H9 (cell line): ENCODE data around the gene SEMA3F. TPM values are rescaled to one million over a fixed set of nuclear protein-coding genes. Genes with fewer than 3 reads are reported as not detected.

Experiments
- DNase-seq: peaks from one replicate; pipeline ENCODE4 v3.0.0-alpha.2; 2017
- H2AFZ ChIP-seq: one replicate; pipeline ENCODE4 v1.6.1; 2013; ENCODE audit warnings: mild to moderate bottlenecking, low read length, control low read depth, moderate library complexity
- H2AK5ac ChIP-seq: 2 replicates; pipeline ENCODE4 v1.6.1; 2013; ENCODE audit warnings: low read length, control low read depth, mixed read lengths; ENCODE audit not compliant: insufficient read length
- H2BK120ac ChIP-seq: one replicate; pipeline ENCODE4 v1.6.1; 2013; ENCODE audit warnings: low read depth, mild to moderate bottlenecking, low read length, control low read depth, inconsistent platforms; ENCODE audit not compliant: poor library complexity, severe bottlenecking
- H2BK12ac ChIP-seq: 2 replicates; pipeline ENCODE4 v1.6.1; 2013; ENCODE audit warnings: low read length, control low read depth, mixed read lengths, low read depth; ENCODE audit not compliant: insufficient read length
- H2BK15ac ChIP-seq: 2 replicates; pipeline ENCODE4 v1.6.1; 2013; ENCODE audit warnings: low read depth, low read length, control low read depth
- H2BK20ac ChIP-seq: one replicate; pipeline ENCODE4 v1.6.1; 2013; ENCODE audit warnings: low read depth, mild to moderate bottlenecking, low read length, control low read depth, inconsistent platforms; ENCODE audit not compliant: poor library complexity, severe bottlenecking
- H2BK5ac ChIP-seq: 2 replicates; pipeline ENCODE4 v1.6.1; 2013; ENCODE audit warnings: low read length, control low read depth, mixed read lengths; ENCODE audit not compliant: insufficient read length
- H3K14ac ChIP-seq: 2 replicates; pipeline ENCODE4 v1.6.1; 2013; ENCODE audit warnings: low read length, control low read depth; ENCODE audit not compliant: insufficient read depth
- H3K18ac ChIP-seq: 2 replicates; pipeline ENCODE4 v1.6.1; 2013; ENCODE audit warnings: low read depth, mild to moderate bottlenecking, mixed read lengths, low read length, control low read depth; ENCODE audit not compliant: insufficient read length
- H3K23ac ChIP-seq: 2 replicates; pipeline ENCODE4 v1.6.1; 2013; ENCODE audit warnings: low read length, control low read depth, mixed read lengths, low read depth; ENCODE audit not compliant: insufficient read length
- H3K23me2 ChIP-seq: 2 replicates; pipeline ENCODE4 v1.6.1; 2013; ENCODE audit warnings: low read depth, mild to moderate bottlenecking, mixed read lengths, low read length, control low read depth; ENCODE audit not compliant: insufficient read length, poor library complexity, severe bottlenecking
- H3K27ac ChIP-seq: 2 replicates; pipeline ENCODE4 v1.5.1; 2013; ENCODE audit warnings: low read length, control low read depth, mixed read lengths, low read depth; ENCODE audit not compliant: insufficient read length
- H3K27me3 ChIP-seq: 2 replicates; pipeline ENCODE4 v1.6.1; 2013; ENCODE audit warnings: low read length, control low read depth, inconsistent platforms; ENCODE audit not compliant: insufficient read depth
- H3K4ac ChIP-seq: 2 replicates; pipeline ENCODE4 v1.6.1; 2013; ENCODE audit warnings: low read depth, mild to moderate bottlenecking, control low read depth, inconsistent platforms, low read length, moderate library complexity
- H3K4me1 ChIP-seq: 2 replicates; pipeline ENCODE4 v1.6.1; 2013; ENCODE audit warnings: low read length, control low read depth, inconsistent platforms; ENCODE audit not compliant: insufficient read depth
- H3K4me2 ChIP-seq: 2 replicates; pipeline ENCODE4 v1.6.1; 2013; ENCODE audit warnings: low read length, control low read depth, mixed read lengths; ENCODE audit not compliant: insufficient read length, insufficient read depth
- H3K56ac ChIP-seq: 2 replicates; pipeline ENCODE4 v1.6.1; 2013; ENCODE audit warnings: low read depth, mild to moderate bottlenecking, mixed read lengths, low read length, control low read depth; ENCODE audit not compliant: insufficient read length
- H3K79me1 ChIP-seq: 2 replicates; pipeline ENCODE4 v1.6.1; 2013; ENCODE audit warnings: low read depth, mild to moderate bottlenecking, moderate library complexity, low read length, control low read depth, inconsistent platforms; ENCODE audit not compliant: insufficient read depth, poor library complexity, severe bottlenecking
- H3K79me2 ChIP-seq: 2 replicates; pipeline ENCODE4 v1.6.1; 2013; ENCODE audit warnings: low read length, control low read depth, inconsistent platforms; ENCODE audit not compliant: insufficient read depth
- H3K9ac ChIP-seq: 2 replicates; pipeline ENCODE4 v1.6.1; 2013; ENCODE audit warnings: low read length, control low read depth, mixed read lengths; ENCODE audit not compliant: insufficient read length; ENCODE audit errors: extremely low read depth
- H3K9me3 ChIP-seq: one replicate; pipeline ENCODE4 v1.6.1; 2013; ENCODE audit warnings: low read depth, low read length, inconsistent platforms; ENCODE audit not compliant: control insufficient read depth
- H3T11ph ChIP-seq: one replicate; pipeline ENCODE4 v1.6.1; 2013; ENCODE audit warnings: mild to moderate bottlenecking, low read length, control low read depth, inconsistent platforms
- H4K20me1 ChIP-seq: one replicate; pipeline ENCODE4 v1.6.1; 2013; ENCODE audit not compliant: control insufficient read depth, insufficient read length, insufficient read depth
- H4K5ac ChIP-seq: 2 replicates; pipeline ENCODE4 v1.6.1; 2013; ENCODE audit warnings: low read depth, mild to moderate bottlenecking, mixed read lengths, low read length, control low read depth; ENCODE audit not compliant: insufficient read length
- H4K8ac ChIP-seq: replicated peaks from 2 replicates; pipeline ENCODE4 v1.6.1; 2013; ENCODE audit warnings: low read length, control low read depth, mixed read lengths, low read depth; ENCODE audit not compliant: insufficient read length
- H4K91ac ChIP-seq: 2 replicates; pipeline ENCODE4 v1.6.1; 2013; ENCODE audit warnings: low read depth, mild to moderate bottlenecking, moderate library complexity, mixed read lengths, low read length, control low read depth; ENCODE audit not compliant: insufficient read length
- H3K27ac Mint-ChIP-seq, 3 experiments: 2 replicates in 2 of 3; 3 replicates in 1 of 3; pipeline ENCODE4 v1.8.0; 2020 to 2021; ENCODE audit warnings: mixed read lengths in 3 of 3, mild to moderate bottlenecking in 1 of 3, moderate library complexity in 1 of 3
- H3K27me3 Mint-ChIP-seq: 2 replicates; pipeline ENCODE4 v1.8.0; 2021; ENCODE audit warnings: low read depth, mild to moderate bottlenecking, moderate library complexity, mixed read lengths
- H3K36me3 Mint-ChIP-seq, 3 experiments: 2 replicates in 2 of 3; 3 replicates in 1 of 3; pipeline ENCODE4 v1.8.0; 2020 to 2021; ENCODE audit warnings: low read depth in 3 of 3, mixed read lengths in 3 of 3; ENCODE audit not compliant: insufficient read depth in 1 of 3
- H3K4me1 Mint-ChIP-seq, 2 experiments: 2 replicates each; pipeline ENCODE4 v1.8.0; 2020; ENCODE audit warnings: mixed read lengths in 2 of 2
- H3K4me3 Mint-ChIP-seq, 2 experiments: 2 replicates in 1 of 2; 3 replicates in 1 of 2; pipeline ENCODE4 v1.8.0; 2020 to 2021; ENCODE audit warnings: mild to moderate bottlenecking in 2 of 2, mixed read lengths in 2 of 2, moderate library complexity in 1 of 2
- H3K9me3 Mint-ChIP-seq, 2 experiments: 2 replicates in 1 of 2; 3 replicates in 1 of 2; pipeline ENCODE4 v1.8.0; 2020; ENCODE audit warnings: mild to moderate bottlenecking in 2 of 2, mixed read lengths in 2 of 2, moderate library complexity in 1 of 2
- WGBS: extraction: QIAGEN DNeasy Blood & Tissue Kit; methylation state at CpG from one replicate; pipeline ENCODE4 v1.1.7; 2013; ENCODE audit warnings: missing lambda C conversion rate, low lambda C conversion rate, mixed read lengths; ENCODE audit not compliant: insufficient read length; ENCODE audit errors: extremely low coverage; 5-methylcytosine and 5-hydroxymethylcytosine counted together
- total RNA-seq: library from RNA; stranded (reverse); gene quantifications from 2 replicates; pipeline ENCODE4 v1.2.1, GENCODE V29; 2021
- TF ChIP-seq, protein P1 (sequence below): fragments of 200-600 bp; sonication (generic); conservative IDR thresholded peaks from 3 replicates; pipeline ENCODE4 v1.8.0; 2021; ENCODE audit warnings: antibody characterized with exemption, mild to moderate bottlenecking

Gene SEMA3F
- total RNA-seq, 1 experiment from 2014 or later, result 14.3 TPM

- Histone ChIP-seq H3T11ph (no peak overlapping the region), H2AK5ac (no peak overlapping the region), H2BK120ac (no peak overlapping the region), H4K8ac (no peak overlapping the region), H3K56ac (no peak overlapping the region), H2BK15ac (no peak overlapping the region), H2BK20ac (no peak overlapping the region), H3K27ac (no peak overlapping the region), H3K4ac (no peak overlapping the region), H3K9ac (no peak overlapping the region), H3K18ac (no peak overlapping the region), H3K79me2 (no peaks in the 10 kb centered on the region), H2BK12ac (no peak overlapping the region), H3K14ac (no peak overlapping the region; the same call in 1 of the 2 replicates), H3K4me1 (peaks cover 4% of the 10 kb centered on the region; the same call in 1 of the 2 replicates), H2BK5ac (no peak overlapping the region), H3K27me3 (no peaks in the 10 kb centered on the region), H4K91ac (no peak overlapping the region), H4K5ac (no peak overlapping the region), H3K4me2 (no peak overlapping the region), H3K79me1 (no peaks in the 10 kb centered on the region), H2AFZ (no peak overlapping the region), H3K9me3 (no peaks in the 10 kb centered on the region), H3K23me2 (no peaks in the 10 kb centered on the region), H3K23ac (no peak overlapping the region), H4K20me1 (no peaks in the 10 kb centered on the region)
- DNase-seq, result no peak
- peaks cover 24 to 35% of the 10 kb centered on the region in 2 experiments for H3K4me1 Mint-ChIP-seq
- no peak overlapping the region for H3K4me3 Mint-ChIP-seq
- H3K27ac Mint-ChIP-seq, result peak overlapping the region in 1 of 3 experiments; percentile 67; a peak in 2 of 7 replicates
- H3K36me3 Mint-ChIP-seq, result no peaks in the 10 kb centered on the region; a peak in 2 of 7 replicates
- no peaks in the 10 kb centered on the region; the same call in 1 of the 2 replicates for H3K27me3 Mint-ChIP-seq
- no CpG with 5 or more reads among the region's 8 CpGs for WGBS
- no peaks in the 10 kb centered on the region for H3K9me3 Mint-ChIP-seq
- TF ChIP-seq, protein P1, sequence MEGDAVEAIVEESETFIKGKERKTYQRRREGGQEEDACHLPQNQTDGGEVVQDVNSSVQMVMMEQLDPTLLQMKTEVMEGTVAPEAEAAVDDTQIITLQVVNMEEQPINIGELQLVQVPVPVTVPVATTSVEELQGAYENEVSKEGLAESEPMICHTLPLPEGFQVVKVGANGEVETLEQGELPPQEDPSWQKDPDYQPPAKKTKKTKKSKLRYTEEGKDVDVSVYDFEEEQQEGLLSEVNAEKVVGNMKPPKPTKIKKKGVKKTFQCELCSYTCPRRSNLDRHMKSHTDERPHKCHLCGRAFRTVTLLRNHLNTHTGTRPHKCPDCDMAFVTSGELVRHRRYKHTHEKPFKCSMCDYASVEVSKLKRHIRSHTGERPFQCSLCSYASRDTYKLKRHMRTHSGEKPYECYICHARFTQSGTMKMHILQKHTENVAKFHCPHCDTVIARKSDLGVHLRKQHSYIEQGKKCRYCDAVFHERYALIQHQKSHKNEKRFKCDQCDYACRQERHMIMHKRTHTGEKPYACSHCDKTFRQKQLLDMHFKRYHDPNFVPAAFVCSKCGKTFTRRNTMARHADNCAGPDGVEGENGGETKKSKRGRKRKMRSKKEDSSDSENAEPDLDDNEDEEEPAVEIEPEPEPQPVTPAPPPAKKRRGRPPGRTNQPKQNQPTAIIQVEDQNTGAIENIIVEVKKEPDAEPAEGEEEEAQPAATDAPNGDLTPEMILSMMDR, result no peak
Observed at GRCh38 chr3:50127251-50127691, 27.9 kb upstream of the SEMA3F start.
